Stomach smooth muscle (tissue), 2 donors: ENCODE results near the gene PDE4A.
"Not testable (repeated sequence)": the region's sequence is repeated elsewhere in the genome, so short reads cannot be mapped to it uniquely, and the experiment has no call there.

Experiments
- H3K27ac ChIP-seq: one replicate; pipeline ENCODE4 v1.7.0; 2013; ENCODE audit warnings: mild to moderate bottlenecking, low read length, inconsistent platforms
- H3K27me3 ChIP-seq, 2 donors: one replicate each; pipeline ENCODE4 v1.7.0; 2013; ENCODE audit warnings: low read length in 2 of 2; ENCODE audit not compliant: insufficient read depth in 2 of 2, control insufficient read depth in 1 of 2
- H3K36me3 ChIP-seq, 2 donors: one replicate each; pipeline ENCODE4 v1.7.0; 2013; ENCODE audit warnings: low read length in 2 of 2; ENCODE audit not compliant: control insufficient read depth in 2 of 2, insufficient read depth in 2 of 2
- H3K4me1 ChIP-seq: one replicate; pipeline ENCODE4 v1.7.0; 2013; ENCODE audit warnings: low read length; ENCODE audit not compliant: control insufficient read depth, insufficient read depth
- H3K4me3 ChIP-seq, 2 donors: one replicate each; pipeline ENCODE4 v1.7.0; 2013; ENCODE audit warnings: low read length in 2 of 2
- H3K9ac ChIP-seq, 2 donors: one replicate each; pipeline ENCODE4 v1.7.0; 2013; ENCODE audit warnings: low read length in 2 of 2, mild to moderate bottlenecking in 1 of 2
- H3K9me3 ChIP-seq, 2 donors: one replicate each; pipeline ENCODE4 v1.7.0; 2013; ENCODE audit warnings: low read length in 2 of 2; ENCODE audit not compliant: control insufficient read depth in 2 of 2
- donor health status: healthy.
- donor health status: Pancreatic carcinoma.

PDE4A gene

DNA sequence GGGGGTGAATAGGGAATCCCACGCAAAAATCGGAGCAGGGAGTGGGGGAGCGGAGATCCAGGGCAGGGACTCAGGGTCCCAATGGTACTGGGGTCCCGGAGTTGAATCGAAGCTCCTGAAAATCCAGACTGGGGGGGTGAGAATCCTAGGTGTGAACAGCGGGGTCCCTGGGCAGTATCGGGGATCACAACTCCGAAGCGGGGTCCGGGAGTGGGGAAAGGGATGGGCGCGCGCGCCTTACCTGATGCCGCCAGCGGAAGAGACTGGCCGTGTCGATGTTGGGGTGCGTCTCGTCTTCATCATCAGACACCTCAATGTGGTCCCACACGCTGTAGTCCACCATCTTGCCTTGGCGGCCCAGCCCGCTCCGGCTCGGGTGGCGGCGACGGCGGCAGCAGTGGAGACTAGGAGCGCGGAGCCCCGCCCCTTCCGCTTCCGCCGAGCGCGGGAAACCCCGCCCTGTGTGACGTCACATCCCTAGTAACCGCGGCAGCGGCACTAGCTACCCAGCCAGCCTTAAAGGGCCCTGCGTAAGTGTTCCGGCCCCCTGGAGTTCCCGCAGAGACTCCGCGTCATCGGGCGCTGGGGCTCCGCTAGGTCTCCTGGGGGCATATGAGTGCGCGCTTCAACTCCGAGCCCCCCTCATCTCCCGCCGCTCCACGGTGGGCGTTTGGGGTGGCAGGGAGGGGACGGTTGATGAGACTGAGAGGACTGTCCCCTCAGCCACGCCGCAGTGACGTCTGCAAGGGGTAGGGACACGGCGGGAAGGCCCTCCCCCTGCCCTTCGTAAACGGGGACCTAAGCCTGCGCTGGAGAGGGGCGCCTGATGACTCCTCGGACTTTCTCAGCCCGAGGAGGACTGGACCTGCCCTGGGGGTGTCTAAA lies 17.0 kb upstream of the PDE4A start, which contains the start of gene CDC37:
CDC37 (minus strand) TSS at position 406 of the 885 bp plus-strand sequence; CDS start at position 343, 63 bp downstream.
- Histone ChIP-seq H3K9ac (peak within 1 kb of the TSS; percentile 97 to 98), H3K4me1 (peaks cover 31% of the 10 kb centered on the region), H3K4me3 (peak within 1 kb of the TSS; percentile 98 to 99), H3K36me3 (peaks cover 0 to 3% of the 10 kb centered on the region in 2 donors), H3K27ac (peak within 1 kb of the TSS; percentile 73), H3K9me3 (no peaks in the 10 kb centered on the region), H3K27me3 (peaks cover 15 to 21% of the 10 kb centered on the region in 2 donors)

DNA sequence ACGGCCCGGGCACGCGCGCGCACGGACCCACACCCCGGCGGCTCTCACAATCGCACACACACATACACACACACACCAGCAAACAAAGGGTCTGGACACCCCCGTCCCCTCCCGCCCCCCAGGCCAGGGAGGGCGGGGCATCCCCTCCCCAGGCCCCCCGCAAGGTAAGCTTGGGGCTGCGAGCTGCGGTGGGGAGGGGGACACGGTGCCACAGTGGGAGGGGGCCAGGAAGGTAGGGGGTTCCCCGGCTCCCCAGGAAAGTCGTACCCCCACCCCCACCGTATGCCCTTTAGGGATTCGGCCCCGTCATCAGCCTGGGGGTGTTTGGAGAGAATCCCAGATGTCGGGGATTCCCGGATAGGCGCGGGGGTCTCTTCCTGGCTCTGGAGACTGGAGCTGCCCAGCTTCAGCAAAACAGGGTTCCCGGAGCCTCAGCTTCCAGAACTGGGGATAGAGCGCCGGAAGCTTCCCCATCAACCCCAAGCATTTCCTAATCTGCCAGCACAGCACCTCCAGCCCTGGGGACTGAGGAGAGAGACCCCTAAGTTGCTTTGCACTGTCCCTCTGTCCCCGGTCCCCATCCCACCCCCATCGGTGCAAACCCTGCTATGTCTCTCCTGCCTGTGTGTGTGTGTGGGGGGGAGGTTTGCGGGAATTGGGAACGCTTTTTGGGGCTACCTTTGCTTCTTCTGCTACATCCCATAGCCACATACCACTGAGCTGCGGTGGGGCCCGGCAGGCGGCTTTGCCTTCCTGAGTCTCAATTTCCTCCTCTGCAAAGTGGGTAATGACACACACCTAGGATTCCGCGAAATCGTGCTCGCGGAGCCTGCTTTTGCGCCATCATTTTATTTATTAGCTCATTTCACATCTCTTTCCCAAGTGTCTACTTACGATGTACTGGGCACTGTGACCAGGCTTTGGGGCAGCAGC lies 15.2 kb upstream of the PDE4A start:
- H3K27ac ChIP-seq, result no peak overlapping the region
- H3K9me3 ChIP-seq, result no peaks in the 10 kb centered on the region
- no peaks in the 10 kb centered on the region for H3K36me3 ChIP-seq
- H3K4me1 ChIP-seq, result peaks cover 31% of the 10 kb centered on the region
- H3K27me3 ChIP-seq, result peaks cover 19 to 29% of the 10 kb centered on the region in 2 donors
- peak overlapping the region in 1 of 2 donors; percentile 98 for H3K4me3 ChIP-seq
- H3K9ac ChIP-seq, result no peak overlapping the region

DNA sequence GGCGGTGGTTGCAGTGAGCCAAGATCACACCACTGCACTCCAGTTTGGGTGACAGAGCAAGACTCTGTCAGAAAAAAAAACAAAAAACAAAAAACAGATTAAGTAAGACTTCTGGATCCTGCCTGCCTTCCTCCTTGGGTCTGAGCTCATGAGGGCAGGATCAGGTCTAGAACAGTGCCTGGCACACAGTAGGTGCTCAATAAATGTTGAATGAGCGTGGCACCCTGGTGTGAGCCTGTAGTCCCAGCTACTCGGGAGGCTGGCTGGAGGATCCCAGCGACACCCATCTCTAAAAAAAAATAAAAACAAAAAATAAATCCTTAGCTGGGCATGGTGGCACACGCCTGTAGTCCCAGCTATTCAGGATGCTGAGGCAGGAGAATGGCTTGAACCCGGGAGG lies 14.1 kb upstream of the PDE4A start:
- no peaks in the 10 kb centered on the region for H3K9me3 ChIP-seq
- H3K9ac ChIP-seq, result no peak overlapping the region
- no peak overlapping the region for H3K4me3 ChIP-seq
- peaks cover 19 to 29% of the 10 kb centered on the region in 2 donors for H3K27me3 ChIP-seq
- no peaks in the 10 kb centered on the region for H3K36me3 ChIP-seq
- no peak overlapping the region for H3K27ac ChIP-seq
- H3K4me1 ChIP-seq, result peaks cover 26% of the 10 kb centered on the region

DNA sequence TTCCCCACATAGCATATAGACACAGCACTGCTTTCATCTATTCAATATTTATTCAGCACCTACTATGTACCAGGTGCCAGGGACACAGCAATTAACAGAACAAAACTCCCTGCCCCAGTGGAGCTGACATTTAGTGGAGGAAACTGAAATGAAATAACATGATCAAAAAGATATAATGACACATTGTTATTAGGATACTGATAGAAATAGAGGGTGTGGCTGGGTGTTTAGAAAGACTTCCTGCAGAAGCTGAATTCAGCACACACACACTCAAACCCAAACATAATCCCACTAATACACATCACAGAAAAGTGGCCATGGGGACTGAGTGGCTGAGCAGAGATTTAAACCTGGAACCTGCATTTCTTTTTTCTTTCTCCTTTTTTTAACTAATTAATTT lies 13.2 kb upstream of the PDE4A start:
- H3K9me3 ChIP-seq, result no peaks in the 10 kb centered on the region
- H3K4me1 ChIP-seq, result peaks cover 19% of the 10 kb centered on the region
- H3K27me3 ChIP-seq, result peaks cover 19 to 29% of the 10 kb centered on the region in 2 donors
- H3K36me3 ChIP-seq, result no peaks in the 10 kb centered on the region
- no peak overlapping the region for H3K4me3 ChIP-seq
- no peak overlapping the region for H3K27ac ChIP-seq
- H3K9ac ChIP-seq, result no peak overlapping the region

DNA sequence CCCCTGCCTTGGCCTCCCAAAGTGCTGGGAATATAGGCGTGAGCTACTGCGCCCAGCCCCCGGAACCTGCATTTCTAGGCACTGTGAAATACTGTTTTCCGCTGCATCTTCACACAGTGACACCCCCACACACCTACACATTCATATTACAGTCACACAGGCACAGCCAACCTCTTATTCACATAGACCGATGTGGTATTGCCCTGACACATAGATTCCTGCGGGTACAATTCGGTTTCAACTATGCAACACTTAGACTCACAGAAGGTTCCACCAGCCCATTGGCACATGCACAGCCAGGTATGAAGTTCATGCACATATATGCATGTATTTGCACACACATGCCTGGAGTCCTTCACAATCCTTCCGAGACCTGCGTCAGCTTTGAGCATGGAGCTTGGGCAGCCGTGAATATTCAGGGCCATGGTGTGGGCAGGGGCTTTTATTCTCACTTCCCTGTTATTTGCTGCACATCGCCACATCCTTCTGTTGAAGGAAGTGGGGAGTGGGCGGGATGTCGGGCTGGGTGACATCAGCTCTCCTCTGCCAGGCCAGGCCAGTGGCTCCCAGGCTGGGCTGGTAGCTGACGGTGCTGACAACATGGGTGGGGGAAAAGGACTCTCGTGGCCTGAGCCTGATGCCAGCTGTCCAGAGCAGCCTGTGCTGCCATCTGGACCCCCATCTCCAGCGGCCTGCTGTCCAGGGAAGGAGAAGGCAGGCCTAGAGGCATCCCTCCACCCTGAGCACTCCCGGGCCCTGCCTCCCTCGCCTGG lies 11.6 kb upstream of the PDE4A start:
- no peak overlapping the region for H3K27ac ChIP-seq
- H3K4me1 ChIP-seq, result peaks cover 9% of the 10 kb centered on the region
- no peak overlapping the region for H3K9ac ChIP-seq
- H3K27me3 ChIP-seq, result peaks cover 19 to 29% of the 10 kb centered on the region in 2 donors
- H3K4me3 ChIP-seq, result no peak overlapping the region
- H3K36me3 ChIP-seq, result no peaks in the 10 kb centered on the region
- H3K9me3 ChIP-seq, result no peaks in the 10 kb centered on the region

DNA sequence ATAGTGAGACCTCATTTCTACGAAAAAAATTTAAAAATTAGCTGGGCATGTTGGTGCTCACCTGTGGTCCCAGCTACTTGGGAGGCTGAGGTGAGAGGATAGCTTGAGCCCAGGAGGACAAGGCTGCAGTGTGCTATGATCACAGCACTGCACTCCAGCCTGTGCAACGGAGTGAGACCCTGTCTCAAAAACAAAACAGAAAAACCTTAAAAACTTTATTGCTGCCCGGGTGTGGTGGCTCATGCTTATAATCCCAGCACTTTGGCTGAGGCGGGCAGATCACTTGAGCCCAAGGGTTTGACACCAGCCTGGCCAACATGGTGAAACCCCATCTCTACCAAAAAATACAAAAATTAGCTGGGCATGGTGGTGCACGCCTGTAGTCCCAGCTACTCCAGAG lies 9.1 kb upstream of the PDE4A start:
- H3K9me3 ChIP-seq, H3K9ac ChIP-seq, H3K4me3 ChIP-seq, H3K4me1 ChIP-seq, H3K36me3 ChIP-seq, H3K27ac ChIP-seq: not testable (repeated sequence)
- H3K27me3 ChIP-seq, result peaks cover 19 to 22% of the 10 kb centered on the region in 2 donors

DNA sequence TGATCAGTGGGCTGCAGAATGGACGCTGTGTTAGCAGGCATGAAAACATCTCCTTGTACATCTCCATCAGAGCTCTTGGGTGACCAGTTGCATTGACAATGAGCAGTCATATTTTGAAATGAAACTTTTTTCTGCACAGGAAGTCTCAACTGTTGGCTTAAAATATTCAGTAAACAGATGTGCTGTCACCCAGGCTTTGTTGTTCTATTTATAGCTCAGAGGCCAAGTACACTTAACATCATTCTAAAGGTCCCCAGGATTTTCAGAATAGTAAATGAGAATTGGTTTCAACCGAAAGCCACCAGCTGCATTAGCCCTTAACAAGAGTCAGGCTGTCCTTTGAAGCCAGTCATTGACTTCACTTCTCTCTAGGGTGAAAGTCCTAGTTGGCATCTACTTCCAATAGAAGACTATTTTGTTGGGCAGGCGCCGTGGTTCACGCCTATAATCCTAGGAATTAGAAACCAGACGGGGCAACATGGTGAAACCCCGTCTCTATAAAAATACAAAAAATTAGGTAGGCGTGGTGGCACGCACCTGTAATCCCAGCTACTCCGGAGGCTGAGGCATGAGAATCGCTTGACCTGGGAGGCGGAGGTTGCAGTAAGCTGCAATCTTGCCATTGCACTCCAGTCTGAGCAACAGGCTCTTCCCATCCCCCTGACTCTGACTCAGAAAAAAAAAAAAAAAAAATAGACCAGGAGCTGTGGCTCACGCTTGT lies 7.9 kb upstream of the PDE4A start:
- Histone ChIP-seq H3K36me3 (no peaks in the 10 kb centered on the region), H3K9me3 (peaks cover 0 to 4% of the 10 kb centered on the region in 2 donors), H3K27me3 (peaks cover 25 to 27% of the 10 kb centered on the region in 2 donors), H3K4me3 (no peak overlapping the region), H3K4me1 (peaks cover 7% of the 10 kb centered on the region), H3K9ac (no peak overlapping the region), H3K27ac (no peak overlapping the region)

DNA sequence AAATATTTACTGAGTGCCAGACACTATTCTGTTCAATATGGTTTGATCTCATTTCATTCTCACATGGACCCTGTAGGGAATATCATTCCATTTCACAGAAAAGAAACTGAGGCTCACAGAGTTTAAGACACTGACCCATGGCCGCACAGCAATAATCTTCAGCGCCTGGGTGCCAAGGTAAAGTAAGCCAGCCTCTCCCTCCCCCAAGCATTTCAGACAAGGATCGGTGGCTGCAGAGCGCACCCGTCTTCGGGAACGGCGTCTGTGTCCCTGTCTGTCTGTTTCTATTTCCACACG lies 4.3 kb upstream of the PDE4A start:
- H3K9ac ChIP-seq, result no peak overlapping the region

DNA sequence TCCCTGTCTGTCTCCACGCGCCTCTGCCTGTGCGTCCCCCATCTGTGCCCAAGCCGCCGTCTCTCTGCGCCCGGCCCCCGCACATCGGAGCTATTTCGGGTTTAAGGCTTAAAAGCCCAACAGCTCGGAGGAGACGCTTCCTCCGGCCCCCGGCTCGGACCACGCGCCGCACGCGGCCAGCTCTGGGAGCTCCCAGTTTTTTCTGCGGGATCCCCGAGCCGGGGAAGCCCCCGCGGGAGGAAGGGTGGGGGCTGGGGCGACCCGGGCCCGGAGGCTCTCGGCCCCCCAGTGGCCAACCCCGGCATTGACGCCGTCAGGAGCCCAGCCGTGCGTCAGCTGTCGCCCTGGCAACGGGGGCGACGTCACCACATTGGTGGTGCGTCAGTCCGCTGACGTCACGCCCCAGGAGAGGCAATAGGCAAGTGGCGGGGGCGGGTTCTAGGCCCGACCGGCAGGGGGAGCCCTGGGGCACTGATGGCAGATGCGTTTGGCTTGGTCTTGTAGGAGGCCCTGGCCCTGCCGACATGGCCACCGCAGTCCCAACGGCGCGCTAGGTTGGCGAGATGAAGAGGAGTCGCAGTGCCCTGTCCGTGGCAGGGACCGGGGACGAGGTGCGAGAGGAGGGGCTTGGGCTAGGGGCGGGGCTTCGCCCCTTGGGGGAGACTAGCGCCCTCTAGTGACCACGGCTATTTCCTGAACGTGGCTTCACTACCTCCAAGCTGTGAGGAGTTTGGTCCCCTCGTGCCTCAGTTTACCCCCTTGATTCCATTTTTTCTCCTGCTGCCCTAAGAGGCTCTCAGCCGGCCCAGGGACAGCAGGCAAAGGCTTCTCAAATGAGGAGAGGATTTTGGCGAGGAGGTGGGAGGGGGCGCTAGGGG lies 3.7 kb upstream of the PDE4A start:
- no peak overlapping the region for H3K9ac ChIP-seq
- H3K9me3 ChIP-seq, result peaks cover 0 to 4% of the 10 kb centered on the region in 2 donors
- peak overlapping the region in 1 of 2 donors; percentile 58 for H3K4me3 ChIP-seq
- no peak overlapping the region for H3K27ac ChIP-seq
- peaks cover 39 to 62% of the 10 kb centered on the region in 2 donors for H3K27me3 ChIP-seq
- no peaks in the 10 kb centered on the region for H3K36me3 ChIP-seq
- peaks cover 29% of the 10 kb centered on the region for H3K4me1 ChIP-seq

More for the DNA sequence above, 4.3 kb upstream of the PDE4A start:
- H3K4me1 ChIP-seq, result peaks cover 27% of the 10 kb centered on the region
- peak overlapping the region in 1 of 2 donors; percentile 58 for H3K4me3 ChIP-seq
- peaks cover 36 to 56% of the 10 kb centered on the region in 2 donors for H3K27me3 ChIP-seq
- H3K27ac ChIP-seq, result no peak overlapping the region
- peaks cover 0 to 4% of the 10 kb centered on the region in 2 donors for H3K9me3 ChIP-seq
- no peaks in the 10 kb centered on the region for H3K36me3 ChIP-seq
